H1 (cell line): ENCODE results near the gene RNF8. TPM values are rescaled to one million over a fixed set of nuclear protein-coding genes. Genes with fewer than 3 reads are reported as not detected.

ENCODE experiments used
- CHD7 ChIP-seq: fragments of 300-600 bp; sonication (generic); IDR thresholded peaks from 2 replicates; pipeline ENCODE4 v1.7.1; 2012; ENCODE audit warnings: low read length, moderate library complexity, mild to moderate bottlenecking, inconsistent platforms; ENCODE audit not compliant: insufficient replicate concordance
- KDM4A ChIP-seq: IDR thresholded peaks from one replicate; pipeline ENCODE4 v1.7.1; 2012; ENCODE audit warnings: low read depth, mild to moderate bottlenecking, moderate library complexity, low read length, inconsistent platforms; ENCODE audit not compliant: severe bottlenecking
- RBBP5 ChIP-seq: IDR thresholded peaks from 2 replicates; pipeline ENCODE4 v1.7.1; 2012; ENCODE audit warnings: low read depth, mild to moderate bottlenecking, inconsistent platforms, low read length, moderate library complexity, borderline replicate concordance
- polyA plus RNA-seq, 7 experiments: library from polyadenylated mRNA; depleted of rRNA in 3 of 7; stranded (reverse) in 5 of 7; unstranded in 2 of 7; fragments of >200 nt in 5 of 7; fragments of 200-250 nt in 2 of 7; gene quantifications; 1 replicate in 5 of 7; 2 replicates in 1 of 7; 4 replicates in 1 of 7; pipeline versions ENCODE4 v1.2.1 to v1.2.3, GENCODE V29; 2011 to 2013; ENCODE audit warnings: missing spikeins in 2 of 7, mixed read lengths in 2 of 7
- total RNA-seq: library from RNA; stranded (reverse); fragmentation: NEBNext Ultra II Directional; extraction: Animal tissue kit (Norgen Biotek cat#: 25700); gene quantifications from 2 replicates; pipeline ENCODE4 v1.2.1, GENCODE V29; 2021

Gene RNF8
- total and polyA plus RNA-seq, 2 of the 8 experiments (the other 6 are each of a cell fraction or from before 2014, with no cell fraction given), result 20.3 to 44.7 TPM

GRCh38 chr6:37418722-37419121 is 64.9 kb downstream of the RNF8 start (continued):
- TF ChIP-seq CHD7 (no peak), RBBP5 (no peak), KDM4A (no peak)
